Measurements from ENCODE around the gene GNAO1.

GNAO1 gene

DNA sequence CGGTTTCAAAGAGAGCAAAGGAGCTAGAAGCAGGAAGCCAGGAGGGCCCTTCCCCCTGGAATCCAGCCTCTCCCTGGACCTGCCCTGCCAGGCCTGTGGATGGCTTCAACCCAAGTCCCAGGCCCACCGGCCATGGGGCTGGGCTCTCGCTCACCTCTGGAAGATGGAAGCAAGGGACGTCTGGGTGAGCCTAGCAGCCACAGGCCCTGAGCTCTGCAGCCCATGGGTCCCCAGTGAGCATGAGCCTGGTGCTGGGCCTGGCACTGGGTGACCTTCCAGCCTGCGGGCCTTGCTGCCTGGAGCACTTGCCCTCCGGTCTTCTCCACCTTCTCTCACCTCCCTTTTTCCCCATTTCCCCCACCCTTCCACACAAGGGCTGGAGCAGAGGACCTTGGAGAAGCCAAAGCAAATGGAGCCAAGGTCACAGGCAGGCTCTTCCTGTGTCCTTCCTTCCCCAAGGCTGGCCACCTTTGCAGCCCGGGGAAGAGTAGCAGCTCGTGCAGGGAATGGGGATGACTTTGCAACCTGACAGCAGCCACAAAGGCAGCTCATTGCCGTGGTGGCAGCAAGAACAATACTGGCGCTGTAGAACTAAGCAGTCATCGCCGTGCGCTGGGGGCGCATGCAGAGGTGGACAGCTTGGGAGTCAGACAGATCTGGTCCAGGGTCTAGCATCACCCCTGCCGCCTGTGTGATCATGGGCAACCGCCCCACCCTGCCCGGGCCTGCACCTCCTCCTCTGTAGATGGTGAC is 147.5 kb downstream of the GNAO1 start:
- DNase-seq, result no peak

DNA sequence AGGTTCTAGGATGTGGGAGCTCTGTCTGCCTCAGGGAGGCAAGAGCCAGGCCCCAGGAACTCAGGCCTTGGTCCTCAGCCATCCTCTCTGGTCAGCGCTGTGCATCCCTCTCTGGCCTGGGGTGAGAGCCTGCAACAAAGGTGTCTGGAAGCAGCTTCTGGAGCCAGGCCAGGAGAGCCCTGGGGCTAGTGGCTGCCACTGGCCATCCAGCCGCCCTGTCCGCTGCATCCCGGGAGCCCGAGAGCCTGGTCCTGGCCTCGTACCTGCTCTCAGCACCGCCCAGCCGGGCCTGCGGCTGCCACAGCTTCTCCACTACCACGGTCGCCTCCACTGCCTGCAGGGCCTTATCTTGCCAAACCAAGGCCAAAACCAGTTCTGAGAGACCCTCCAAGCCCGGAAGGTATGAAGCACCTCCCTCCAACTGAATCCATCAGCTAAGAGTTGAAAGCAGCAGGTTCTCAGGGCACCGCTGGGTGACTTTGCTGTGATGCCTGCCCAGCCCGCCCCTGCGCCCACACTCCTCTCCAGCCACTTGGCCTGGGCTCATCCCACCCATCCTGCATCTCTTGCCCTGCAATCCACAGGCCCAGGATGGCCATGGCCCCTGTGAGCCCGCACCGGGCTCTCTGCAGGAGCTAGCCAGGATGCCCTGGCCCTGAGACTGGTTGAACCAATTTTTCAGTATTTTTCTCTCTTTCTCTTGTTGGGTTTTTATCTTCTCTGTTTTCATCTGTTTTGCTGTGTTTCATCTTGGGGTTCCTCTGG is 148.3 kb downstream of the GNAO1 start:
- no peak for DNase-seq

DNA sequence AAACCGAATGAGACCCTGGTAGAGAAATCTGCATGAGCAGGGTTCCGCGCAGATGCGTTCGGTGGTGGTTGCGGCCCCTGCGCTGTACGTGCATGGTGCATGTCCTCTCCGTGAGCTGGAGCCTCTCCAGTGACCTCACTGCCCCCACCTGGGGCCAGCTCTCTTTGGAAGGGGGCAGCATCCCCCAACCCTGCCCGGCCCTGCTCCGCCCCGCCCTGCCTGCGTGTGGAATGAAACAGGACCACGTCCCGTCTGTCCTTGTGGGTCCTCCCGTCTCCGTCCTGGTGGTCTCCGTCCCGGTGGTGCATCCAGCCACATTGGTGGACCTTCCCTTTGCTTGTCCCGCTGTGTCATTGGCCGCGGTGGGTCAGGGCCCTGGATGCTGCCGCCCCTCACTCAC is 149.1 kb downstream of the GNAO1 start:
- no peak for DNase-seq

GRCh38 chr16:56340864-56341365 is 149.6 kb downstream of the GNAO1 start:
- DNase-seq, result no peak

- DNase-seq, result no peak
Observed at GRCh38 chr16:56341656-56342399, 150.5 kb downstream of the GNAO1 start.

DNA sequence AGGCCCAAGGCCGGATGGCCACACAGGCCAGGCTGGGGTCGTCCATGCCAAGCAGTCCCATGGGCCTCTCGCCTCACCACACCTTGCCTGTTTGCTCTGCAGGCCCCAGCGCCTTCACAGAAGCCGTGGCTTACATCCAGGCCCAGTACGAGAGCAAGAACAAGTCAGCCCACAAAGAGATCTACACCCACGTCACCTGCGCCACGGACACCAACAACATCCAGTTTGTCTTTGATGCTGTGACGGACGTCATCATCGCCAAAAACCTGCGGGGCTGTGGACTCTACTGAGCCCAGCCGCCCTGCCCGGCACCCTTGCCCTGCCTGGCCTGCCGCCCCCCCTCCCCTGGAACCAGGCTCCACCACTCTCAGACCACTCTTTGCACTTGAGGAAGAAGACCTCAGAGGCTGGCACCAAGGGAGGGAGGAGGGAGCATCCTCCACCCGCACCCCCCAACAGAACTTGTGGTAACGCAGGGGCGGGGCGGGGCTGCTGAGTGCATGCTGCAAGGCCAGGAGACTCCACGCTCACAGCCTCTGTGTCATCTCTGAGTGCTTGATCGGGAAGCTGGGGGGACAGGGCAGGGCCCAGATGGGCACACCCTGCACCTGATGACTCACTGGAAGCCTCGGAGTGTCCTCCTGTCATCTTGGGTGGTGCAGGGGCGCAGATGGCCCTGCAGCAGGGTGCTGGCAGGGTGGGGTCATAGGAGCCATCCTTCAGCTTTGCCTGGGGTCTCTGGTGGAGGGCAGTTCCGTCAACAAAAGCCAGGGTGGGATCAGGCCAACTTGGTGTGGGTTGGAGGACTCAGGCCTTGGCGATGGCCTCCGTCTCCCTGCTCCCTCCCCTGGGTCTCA is 152.6 kb downstream of the GNAO1 start:
- no peak for DNase-seq

DNA sequence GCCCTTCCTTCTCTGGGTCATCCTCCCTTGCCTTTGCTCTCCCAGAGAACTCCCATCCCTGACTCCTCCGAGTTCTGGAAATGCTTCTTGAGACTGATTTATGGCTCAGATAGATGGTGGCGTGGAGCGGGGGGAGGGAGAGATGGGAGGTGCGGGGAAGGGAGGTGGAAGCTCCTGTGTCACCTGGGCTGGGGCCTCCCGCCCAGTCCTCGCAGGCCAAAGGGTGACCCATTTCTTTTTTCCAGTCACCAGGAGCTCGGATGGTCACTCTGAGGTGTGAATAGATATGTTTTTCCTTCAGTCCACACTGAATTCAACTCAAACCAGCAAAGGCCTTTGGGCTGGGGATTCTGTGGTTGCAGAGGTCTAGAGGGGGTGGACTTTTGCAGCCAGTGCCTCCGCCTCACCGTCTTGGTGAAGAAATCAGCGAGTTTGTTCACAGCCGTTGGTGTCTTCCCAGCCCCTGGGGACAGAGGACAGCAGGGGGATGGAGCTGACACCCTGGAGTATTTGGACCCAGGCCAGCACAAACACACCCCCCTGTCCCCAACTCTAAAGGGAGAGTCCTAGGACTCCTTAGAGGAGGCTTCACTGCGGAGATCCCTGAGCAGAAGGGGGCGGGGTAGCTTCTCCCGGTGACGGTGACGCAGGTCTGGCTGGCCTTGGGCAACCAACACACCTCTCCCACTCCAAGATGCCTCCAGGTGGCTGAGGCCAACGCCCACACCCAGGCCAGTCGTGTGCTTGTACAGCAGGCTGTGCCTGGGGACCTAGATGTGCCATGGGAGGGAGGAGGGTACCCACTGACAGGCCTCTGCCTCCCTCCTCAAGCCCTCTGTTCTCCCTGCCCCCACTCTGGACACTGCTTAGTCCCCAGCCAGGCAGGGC is 153.5 kb downstream of the GNAO1 start:
- no peak for DNase-seq

- DNase-seq, result no peak
Observed at GRCh38 chr16:56345406-56346050, 154.2 kb downstream of the GNAO1 start.

- DNase-seq, result no peak
Observed at GRCh38 chr16:56346131-56346890, 155.0 kb downstream of the GNAO1 start.

- no peak for DNase-seq
Observed at GRCh38 chr16:56347166-56347565, 155.9 kb downstream of the GNAO1 start.

GRCh38 chr16:56347670-56348069 is 156.4 kb downstream of the GNAO1 start:
- no peak for DNase-seq

GRCh38 chr16:56348168-56349085 is 157.1 kb downstream of the GNAO1 start:
- no peak for DNase-seq

DNA sequence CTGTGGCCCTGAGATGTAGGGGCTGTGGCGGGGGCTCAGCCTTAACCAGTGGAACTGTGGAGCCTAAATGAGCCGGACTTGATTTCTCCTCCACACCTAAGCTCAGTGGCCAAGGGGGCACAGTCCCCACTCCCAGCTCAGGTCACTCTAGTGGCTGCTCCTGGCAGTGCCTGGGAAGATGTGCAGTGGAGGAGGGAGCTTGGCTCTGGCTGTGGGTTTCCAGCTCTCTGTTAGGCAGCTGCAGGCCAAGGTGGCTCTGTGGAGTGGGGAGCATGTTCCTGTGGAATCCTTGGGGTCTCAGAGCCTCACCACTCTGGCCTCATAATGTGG is 157.8 kb downstream of the GNAO1 start:
- DNase-seq, result no peak

DNA sequence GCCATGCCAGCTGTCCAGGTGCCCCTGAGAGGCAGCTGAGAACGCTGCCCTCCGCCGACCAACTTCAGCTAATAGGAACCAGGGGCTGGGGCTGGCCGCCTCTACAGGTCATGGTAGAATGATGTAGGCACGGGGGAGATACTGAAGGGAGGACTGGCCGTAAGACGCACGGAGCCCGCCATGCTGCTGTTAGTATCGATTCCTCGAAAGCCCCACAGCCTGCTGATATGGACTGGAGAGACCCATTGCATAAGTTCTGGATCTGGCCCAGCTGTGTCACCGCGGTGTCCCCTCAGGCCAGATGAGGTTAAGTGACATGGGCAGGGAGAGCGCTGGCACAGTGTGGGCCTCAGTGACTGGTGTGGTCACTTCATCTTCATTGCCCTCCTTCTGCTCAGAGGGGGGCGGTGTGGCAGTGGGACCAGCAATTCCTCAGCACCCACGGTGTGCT is 158.4 kb downstream of the GNAO1 start:
- no peak for DNase-seq

DNA sequence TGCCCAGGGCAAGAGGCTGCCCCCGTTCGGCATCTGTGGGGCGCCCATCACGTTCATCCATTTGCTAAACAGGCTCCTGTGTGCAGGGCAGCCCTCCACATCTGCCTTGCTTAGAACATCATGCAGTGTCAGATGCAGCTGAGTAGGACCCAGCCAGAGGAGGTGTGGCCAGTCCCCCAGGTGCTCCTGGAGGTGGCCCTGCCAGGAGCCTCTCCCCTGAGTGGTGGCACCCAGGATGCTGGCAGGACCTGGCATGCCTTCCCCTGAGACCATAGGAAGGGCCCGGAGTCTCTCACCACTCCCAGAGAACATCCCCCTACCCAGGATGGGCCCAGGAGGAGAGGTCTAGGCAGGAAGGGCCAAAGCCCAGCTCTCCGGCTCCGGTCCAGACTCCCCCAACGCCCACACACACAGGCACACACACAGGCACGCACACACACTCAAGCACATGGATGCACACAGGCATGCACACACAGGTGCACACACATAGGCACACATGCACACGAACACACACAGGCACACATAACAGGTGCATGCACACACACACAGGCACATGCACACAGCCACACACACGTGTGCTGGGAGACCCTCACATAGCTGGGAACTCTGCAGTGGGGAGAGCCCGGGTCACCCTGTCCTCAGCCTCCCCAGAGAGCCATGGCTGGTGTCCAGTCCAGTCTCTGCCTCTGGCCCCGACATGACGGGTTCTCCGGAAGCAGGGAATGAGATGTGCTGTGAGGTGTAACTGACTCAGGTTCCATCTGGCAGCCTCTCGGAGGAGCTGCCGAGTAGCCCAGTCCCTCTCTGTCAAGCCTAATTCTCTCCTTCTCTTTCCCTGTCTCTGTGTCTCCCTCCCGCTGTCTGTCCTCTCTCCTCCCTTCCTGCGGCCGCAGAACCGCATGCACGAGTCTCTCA is 159.5 kb downstream of the GNAO1 start:
- no peak for DNase-seq

GRCh38 chr16:56351481-56351880 is 160.2 kb downstream of the GNAO1 start:
- no peak for DNase-seq

GRCh38 chr16:56352351-56353053 is 161.2 kb downstream of the GNAO1 start:
- DNase-seq, result no peak
